Measurements from ENCODE around the gene PPP1R16B. TPM values are rescaled to one million over a fixed set of nuclear protein-coding genes. Genes with fewer than 3 reads are reported as not detected.

The PPP1R16B gene
- total RNA-seq, 4 donors from 2014 or later: 0.87 to 5.6 (median 3.6) TPM

GRCh38 chr20:38838326-38838725 lies 32.8 kb downstream of the PPP1R16B start:
- Histone ChIP-seq H3K9me3 (no peaks in the 10 kb centered on the region), H3K36me3 (no peaks in the 10 kb centered on the region), H3K4me3 (no peak overlapping the region), H3K4me1 (no peaks in the 10 kb centered on the region), H3K27me3 (peaks cover 19% of the 10 kb centered on the region), H3K27ac (no peak overlapping the region)
- 61% methylated on average over 8 of the region's 8 CpGs for WGBS
- TF ChIP-seq EP300 (IDR thresholded peaks at IDR 0.05) (no peak), POLR2A (IDR thresholded peaks at IDR 0.05) (no peak), POLR2AphosphoS5 (IDR thresholded peaks at IDR 0.05) (no peak), CTCF (IDR thresholded peaks at IDR 0.05) (no peak)
- DNase-seq (ENCODE audit: low spot score in 2 of 2): no peak

DNA sequence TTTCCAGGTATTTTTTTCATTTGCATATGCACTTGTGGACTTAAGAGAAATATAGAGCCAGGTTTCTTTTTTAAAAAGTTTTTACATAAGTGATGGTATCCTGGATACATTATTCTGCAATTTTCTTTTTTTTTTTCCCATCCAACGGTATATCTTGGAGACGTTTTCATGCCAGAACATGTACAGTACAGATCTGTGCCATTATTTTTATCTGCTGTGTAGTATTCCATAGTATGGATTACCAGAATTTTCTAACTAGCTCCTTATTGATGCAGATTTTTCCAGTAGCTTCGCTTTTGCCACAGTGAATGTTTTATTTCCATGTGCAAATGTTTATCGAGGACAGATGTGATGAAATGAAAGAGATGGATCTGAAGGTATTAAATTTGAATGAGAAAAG lies 34.1 kb downstream of the PPP1R16B start:
- H3K27me3 ChIP-seq: peaks cover 15% of the 10 kb centered on the region
- H3K4me1 ChIP-seq: no peaks in the 10 kb centered on the region
- no peak overlapping the region for H3K4me3 ChIP-seq
- 81% methylated on average over 4 of the region's 4 CpGs for WGBS
- no peak overlapping the region for H3K27ac ChIP-seq
- TF ChIP-seq POLR2A (IDR thresholded peaks at IDR 0.05) (no peak), EP300 (IDR thresholded peaks at IDR 0.05) (no peak), CTCF (IDR thresholded peaks at IDR 0.05) (no peak), POLR2AphosphoS5 (IDR thresholded peaks at IDR 0.05) (no peak)
- DNase-seq (ENCODE audit: low spot score in 2 of 2): no peak
- no peaks in the 10 kb centered on the region for H3K36me3 ChIP-seq
- H3K9me3 ChIP-seq: no peaks in the 10 kb centered on the region

DNA sequence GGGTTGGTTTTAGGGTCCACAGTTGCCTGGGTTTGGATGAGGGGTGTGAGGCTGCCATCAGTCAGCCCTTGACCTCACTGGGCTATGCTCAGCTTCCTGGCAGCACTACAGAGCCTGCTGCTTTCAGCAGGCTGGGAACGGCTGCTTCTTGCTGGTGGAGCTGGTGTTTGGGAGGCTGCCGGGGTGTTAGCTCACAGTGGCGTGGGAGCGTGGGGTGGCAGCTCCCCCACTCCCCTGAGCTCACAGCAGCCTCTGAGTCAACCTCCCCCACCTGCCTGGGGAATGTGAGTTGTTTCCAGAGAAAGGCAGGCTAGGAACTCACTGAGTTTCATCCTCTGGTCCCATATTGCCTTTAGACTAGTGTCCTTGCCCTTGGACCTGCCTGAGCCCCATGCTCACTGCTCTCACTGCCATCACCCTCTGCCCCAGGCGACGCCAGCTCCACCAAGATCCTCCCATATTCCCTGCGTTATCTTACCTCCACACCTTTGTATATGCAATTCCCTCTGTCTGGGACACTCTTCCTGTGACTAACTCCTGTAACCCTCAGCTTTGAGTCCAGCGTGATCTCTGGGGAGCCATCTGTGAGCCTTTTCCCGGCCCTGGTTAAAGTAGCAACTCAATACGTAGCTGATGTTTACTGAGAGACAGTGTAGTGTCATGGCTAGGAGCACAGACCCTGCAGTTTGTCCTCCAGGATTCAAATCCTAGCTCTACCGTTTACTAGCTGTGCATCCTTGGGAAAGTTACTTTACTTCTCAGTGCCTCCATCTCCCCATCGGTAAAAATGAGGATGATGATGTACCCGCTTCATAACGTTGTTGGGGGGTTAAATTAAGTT lies 34.8 kb downstream of the PPP1R16B start:
- no peaks in the 10 kb centered on the region for H3K36me3 ChIP-seq
- no peak for DNase-seq (ENCODE audit: low spot score in 2 of 2)
- WGBS: 81% methylated on average over 14 of the region's 14 CpGs
- no peaks in the 10 kb centered on the region for H3K4me1 ChIP-seq
- no peaks in the 10 kb centered on the region for H3K9me3 ChIP-seq
- no peak for TF ChIP-seq EP300 (IDR thresholded peaks at IDR 0.05)
- TF ChIP-seq CTCF (IDR thresholded peaks at IDR 0.05): no peak
- no peak for TF ChIP-seq POLR2A (IDR thresholded peaks at IDR 0.05)
- TF ChIP-seq POLR2AphosphoS5 (IDR thresholded peaks at IDR 0.05): no peak
- H3K4me3 ChIP-seq: no peak overlapping the region
- H3K27me3 ChIP-seq: peaks cover 19% of the 10 kb centered on the region
- no peak overlapping the region for H3K27ac ChIP-seq

DNA sequence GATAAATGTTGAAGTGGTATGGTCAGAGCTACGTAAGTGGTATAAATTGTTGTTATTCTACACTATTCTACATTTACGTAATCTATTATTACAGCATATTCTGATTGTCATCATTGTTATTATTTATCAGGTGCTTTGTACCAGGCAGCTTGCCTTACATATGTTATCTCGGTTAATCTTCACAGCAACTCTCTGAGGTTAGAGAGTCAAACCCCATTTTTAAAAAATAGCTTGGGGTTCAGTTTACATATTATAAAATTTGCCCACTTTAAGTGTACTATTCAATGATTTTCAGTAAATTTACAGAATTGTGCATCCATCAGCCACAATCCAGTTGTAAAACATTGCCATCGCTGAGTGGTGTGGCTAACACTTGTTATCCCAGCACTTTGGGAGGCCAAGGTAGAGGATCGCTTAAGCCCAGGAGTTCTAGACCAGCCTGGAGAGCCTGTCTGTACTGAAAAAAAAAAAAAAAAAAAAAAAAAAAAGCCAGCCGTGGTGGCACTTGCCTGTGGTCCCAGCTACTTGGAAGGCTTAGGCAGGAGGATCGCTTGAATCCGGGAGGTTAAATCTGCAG lies 35.5 kb downstream of the PPP1R16B start:
- 89% methylated on average over 8 of the region's 8 CpGs for WGBS
- Histone ChIP-seq H3K4me3 (no peak overlapping the region), H3K36me3 (no peaks in the 10 kb centered on the region), H3K27ac (no peak overlapping the region), H3K4me1 (no peaks in the 10 kb centered on the region), H3K27me3 (peaks cover 19% of the 10 kb centered on the region), H3K9me3 (no peaks in the 10 kb centered on the region)
- TF ChIP-seq POLR2A (IDR thresholded peaks at IDR 0.05): no peak
- no peak for TF ChIP-seq POLR2AphosphoS5 (IDR thresholded peaks at IDR 0.05)
- TF ChIP-seq EP300 (IDR thresholded peaks at IDR 0.05): no peak
- TF ChIP-seq CTCF (IDR thresholded peaks at IDR 0.05): no peak
- no peak for DNase-seq (ENCODE audit: low spot score in 2 of 2)

DNA sequence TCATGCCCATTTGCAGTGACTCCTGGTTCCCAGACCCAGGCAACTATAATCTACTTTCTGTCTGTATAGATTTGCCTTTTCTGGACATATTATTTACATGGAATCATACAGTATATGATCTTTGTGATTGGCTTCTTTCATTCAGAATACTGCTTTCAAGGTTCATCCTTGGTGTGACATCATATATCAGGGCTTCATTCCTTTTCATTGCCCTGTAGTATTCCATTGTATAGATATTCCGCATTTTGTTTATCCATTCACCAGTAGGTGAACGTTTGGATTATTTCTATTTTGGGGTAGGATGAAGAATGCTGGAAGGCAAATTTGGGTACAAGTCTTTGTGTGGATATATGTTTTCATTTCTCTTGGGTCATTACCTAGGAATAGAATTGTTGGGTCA lies 36.1 kb downstream of the PPP1R16B start:
- DNase-seq (ENCODE audit: low spot score in 2 of 2): no peak
- H3K36me3 ChIP-seq: no peaks in the 10 kb centered on the region
- no peaks in the 10 kb centered on the region for H3K4me1 ChIP-seq
- H3K4me3 ChIP-seq: no peak overlapping the region
- 49% methylated on average over 2 of the region's 2 CpGs for WGBS
- no peak overlapping the region for H3K27ac ChIP-seq
- peaks cover 19% of the 10 kb centered on the region for H3K27me3 ChIP-seq
- no peak for TF ChIP-seq CTCF (IDR thresholded peaks at IDR 0.05)
- no peak for TF ChIP-seq POLR2AphosphoS5 (IDR thresholded peaks at IDR 0.05)
- TF ChIP-seq EP300 (IDR thresholded peaks at IDR 0.05): no peak
- TF ChIP-seq POLR2A (IDR thresholded peaks at IDR 0.05): no peak
- H3K9me3 ChIP-seq: no peaks in the 10 kb centered on the region

Measured in suprapubic skin (tissue), 4 donors.